ENCODE results near the gene GZMH.
"Not testable (repeated sequence)": the region's sequence is repeated elsewhere in the genome, so short reads cannot be mapped to it uniquely, and the experiment has no call there.

GZMH gene

GRCh38 chr14:24591004-24591403 is 18.5 kb downstream of the GZMH start:
- DNase-seq, result not testable (repeated sequence)

- DNase-seq, result not testable (repeated sequence)
Observed at GRCh38 chr14:24584402-24584801, 25.1 kb downstream of the GZMH start.

- DNase-seq, result no peak
Observed at GRCh38 chr14:24578558-24578957, 30.9 kb downstream of the GZMH start.

GRCh38 chr14:24576771-24577170 is 32.7 kb downstream of the GZMH start:
- no peak for DNase-seq

GRCh38 chr14:24576182-24576581 is 33.3 kb downstream of the GZMH start, which contains the start of gene CTSG:
Gene CTSG (minus strand): TSS chr14:24576250. CDS start chr14:24576223, 27 bp downstream.
- no peak for DNase-seq

GRCh38 chr14:24574206-24574774 is 35.2 kb downstream of the GZMH start:
- no peak for DNase-seq

GRCh38 chr14:24566318-24566717 is 43.2 kb downstream of the GZMH start:
- DNase-seq, result no peak

GRCh38 chr14:24565766-24566165 is 43.7 kb downstream of the GZMH start:
- no peak for DNase-seq

- no peak for DNase-seq
Observed at GRCh38 chr14:24563505-24563904, 46.0 kb downstream of the GZMH start.

GRCh38 chr14:24556756-24557155 is 52.7 kb downstream of the GZMH start:
- no peak for DNase-seq
